Measurements from ENCODE around the gene SNX32.

SNX32 gene

DNA sequence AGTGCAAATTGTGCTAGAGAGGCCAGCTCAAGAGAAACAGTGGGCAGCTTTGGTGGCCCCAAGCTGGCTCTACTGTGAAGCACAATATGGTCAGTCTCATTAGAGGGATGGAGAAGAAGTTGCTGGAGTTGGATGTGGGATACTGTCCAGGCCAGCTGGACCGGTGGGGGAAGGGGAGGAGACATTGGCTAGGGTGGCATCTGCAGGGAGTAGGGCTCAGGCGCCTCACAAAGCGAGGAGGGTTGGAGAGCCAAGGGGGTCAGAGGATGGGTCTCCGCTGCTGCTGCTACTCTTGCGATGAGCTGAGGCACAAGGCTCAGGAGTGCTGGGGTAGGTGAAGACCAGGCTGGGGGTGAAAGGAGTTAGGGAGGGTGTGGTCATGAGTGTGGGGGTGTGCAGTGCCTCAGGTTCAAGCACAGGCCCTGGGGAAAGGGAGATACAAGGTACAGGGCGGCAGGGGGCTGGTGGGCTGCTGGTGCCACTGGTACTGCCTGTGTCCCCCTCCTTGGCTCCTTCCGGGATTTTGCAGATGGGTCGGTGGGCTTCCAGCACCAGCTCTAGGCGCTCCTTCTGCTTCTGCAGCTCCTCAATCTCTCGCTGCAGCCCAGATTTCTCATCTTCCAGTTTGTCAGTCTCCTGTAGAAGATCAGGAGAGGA lies 59.0 kb downstream of the SNX32 start:
- Histone ChIP-seq H3K4me1 (ENCODE audit: low read length) (peaks cover 19% of the 10 kb centered on the region), H3K36me3 (replicated peaks; ENCODE audit: insufficient read depth, low read length) (no peaks in the 10 kb centered on the region), H3K79me2 (ENCODE audit: low read length) (peaks cover 18% of the 10 kb centered on the region), H4K20me1 (ENCODE audit: insufficient read depth, low read length) (no peaks in the 10 kb centered on the region), H3K27me3 (replicated peaks; ENCODE audit: insufficient read depth, low read length) (no peaks in the 10 kb centered on the region; the same call in 1 of the 2 replicates), H3K4me2 (ENCODE audit: low read depth, low read length) (no peak overlapping the region), H2AFZ (ENCODE audit: low read length) (no peak overlapping the region), H3K9ac (ENCODE audit: low read length) (no peak overlapping the region), H3F3A (ENCODE audit: insufficient read depth, low read length) (peaks cover 33% of the 10 kb centered on the region), H3K9me3 (replicated peaks; ENCODE audit: insufficient read depth, low read length) (no peaks in the 10 kb centered on the region), H3K27ac (ENCODE audit: low read length) (no peak overlapping the region), H3K4me3 (ENCODE audit: low read length) (no peak overlapping the region), H3K9me2 (replicated peaks; ENCODE audit: insufficient read depth, low read length) (no peaks in the 10 kb centered on the region)
- TF ChIP-seq EZH2 (optimal IDR thresholded peaks at IDR 0.05; ENCODE audit: low read depth, low read length) = no peak
- no peak for DNase-seq

DNA sequence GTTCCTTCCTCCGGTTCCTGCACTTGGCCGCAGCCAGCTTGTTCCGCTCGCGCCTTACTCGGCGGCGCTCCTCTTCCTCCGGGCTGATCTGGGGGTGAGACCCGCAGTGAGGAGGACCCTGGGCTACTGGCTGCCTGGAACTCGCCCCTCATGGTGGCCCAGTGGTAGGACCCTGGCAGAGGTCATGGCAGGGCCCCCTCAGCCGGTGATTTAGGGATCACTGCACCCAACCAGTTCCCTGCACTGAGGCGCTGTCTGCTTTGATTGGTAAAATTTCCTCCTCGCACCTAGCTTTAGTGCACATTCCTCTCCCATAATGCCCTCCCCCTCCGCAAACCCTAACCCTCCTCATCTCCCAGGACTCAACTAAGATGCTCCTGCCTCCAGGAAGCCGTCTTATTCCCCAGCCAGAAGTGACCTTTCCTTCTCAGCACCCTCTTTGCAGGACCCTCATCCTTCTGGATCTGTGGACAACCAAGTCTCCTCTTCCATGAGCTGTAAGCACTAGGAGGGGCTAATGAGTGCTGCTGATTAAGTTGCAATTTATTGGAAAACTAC lies 60.4 kb downstream of the SNX32 start:
- DNase-seq = peak; percentile 25
- no peak for TF ChIP-seq EZH2phosphoT487 (IDR thresholded peaks at IDR 0.05; ENCODE audit: low read length)
- TF ChIP-seq, protein P1, sequence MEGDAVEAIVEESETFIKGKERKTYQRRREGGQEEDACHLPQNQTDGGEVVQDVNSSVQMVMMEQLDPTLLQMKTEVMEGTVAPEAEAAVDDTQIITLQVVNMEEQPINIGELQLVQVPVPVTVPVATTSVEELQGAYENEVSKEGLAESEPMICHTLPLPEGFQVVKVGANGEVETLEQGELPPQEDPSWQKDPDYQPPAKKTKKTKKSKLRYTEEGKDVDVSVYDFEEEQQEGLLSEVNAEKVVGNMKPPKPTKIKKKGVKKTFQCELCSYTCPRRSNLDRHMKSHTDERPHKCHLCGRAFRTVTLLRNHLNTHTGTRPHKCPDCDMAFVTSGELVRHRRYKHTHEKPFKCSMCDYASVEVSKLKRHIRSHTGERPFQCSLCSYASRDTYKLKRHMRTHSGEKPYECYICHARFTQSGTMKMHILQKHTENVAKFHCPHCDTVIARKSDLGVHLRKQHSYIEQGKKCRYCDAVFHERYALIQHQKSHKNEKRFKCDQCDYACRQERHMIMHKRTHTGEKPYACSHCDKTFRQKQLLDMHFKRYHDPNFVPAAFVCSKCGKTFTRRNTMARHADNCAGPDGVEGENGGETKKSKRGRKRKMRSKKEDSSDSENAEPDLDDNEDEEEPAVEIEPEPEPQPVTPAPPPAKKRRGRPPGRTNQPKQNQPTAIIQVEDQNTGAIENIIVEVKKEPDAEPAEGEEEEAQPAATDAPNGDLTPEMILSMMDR (IDR thresholded peaks at IDR 0.05; ENCODE audit: low read length) = no peak
- no peak for TF ChIP-seq EZH2 (optimal IDR thresholded peaks at IDR 0.05; ENCODE audit: low read depth, low read length)
- H3K9me2 ChIP-seq (replicated peaks; ENCODE audit: insufficient read depth, low read length) = no peaks in the 10 kb centered on the region
- H4K20me1 ChIP-seq (ENCODE audit: insufficient read depth, low read length) = no peaks in the 10 kb centered on the region
- H3K27ac ChIP-seq (ENCODE audit: low read length) = peak overlapping the region; percentile 48; the same call in 1 of the 2 replicates
- H3K9ac ChIP-seq (ENCODE audit: low read length) = peak overlapping the region; percentile 51; the same call in 1 of the 2 replicates
- H2AFZ ChIP-seq (ENCODE audit: low read length) = peak overlapping the region; percentile 71
- no peaks in the 10 kb centered on the region for H3K36me3 ChIP-seq (replicated peaks; ENCODE audit: insufficient read depth, low read length)
- no peaks in the 10 kb centered on the region for H3K9me3 ChIP-seq (replicated peaks; ENCODE audit: insufficient read depth, low read length)
- peak overlapping the region; percentile 43 for H3K4me3 ChIP-seq (ENCODE audit: low read length)
- H3F3A ChIP-seq (ENCODE audit: insufficient read depth, low read length) = peaks cover 22% of the 10 kb centered on the region
- H3K27me3 ChIP-seq (replicated peaks; ENCODE audit: insufficient read depth, low read length) = peaks cover 7% of the 10 kb centered on the region; the same call in 1 of the 2 replicates
- peak overlapping the region; percentile 72 for H3K4me2 ChIP-seq (ENCODE audit: low read depth, low read length)
- H3K79me2 ChIP-seq (ENCODE audit: low read length) = peaks cover 14% of the 10 kb centered on the region
- H3K4me1 ChIP-seq (ENCODE audit: low read length) = peaks cover 18% of the 10 kb centered on the region

DNA sequence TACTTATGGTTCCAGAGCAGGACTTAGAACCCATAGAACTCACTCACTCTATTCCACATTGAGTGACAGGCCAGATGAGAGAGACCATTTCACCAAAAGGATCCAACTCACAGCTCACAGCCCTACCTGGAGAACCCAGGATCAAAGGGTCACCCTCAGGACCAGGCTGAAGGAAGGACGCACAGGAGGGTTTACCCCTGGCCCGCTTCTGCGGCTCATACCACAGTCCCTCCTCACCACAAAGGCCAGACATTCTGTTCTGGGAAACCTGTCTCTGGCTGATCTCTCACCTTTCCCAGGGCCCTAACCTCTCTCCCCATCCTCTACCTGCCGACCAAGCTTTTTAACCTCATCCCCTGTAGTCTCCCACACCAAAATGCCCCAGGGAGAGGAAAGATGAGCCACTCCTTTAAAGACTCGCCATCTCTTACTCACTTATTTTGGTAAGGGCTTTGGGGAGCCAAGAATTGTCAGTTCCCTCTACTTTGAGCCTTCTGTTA lies 61.8 kb downstream of the SNX32 start:
- Histone ChIP-seq H3K4me1 (ENCODE audit: low read length) (peaks cover 16% of the 10 kb centered on the region), H3K4me3 (ENCODE audit: low read length) (no peak overlapping the region), H3K36me3 (replicated peaks; ENCODE audit: insufficient read depth, low read length) (no peaks in the 10 kb centered on the region), H4K20me1 (ENCODE audit: insufficient read depth, low read length) (no peaks in the 10 kb centered on the region), H3K27me3 (replicated peaks; ENCODE audit: insufficient read depth, low read length) (peaks cover 11% of the 10 kb centered on the region), H3K9me2 (replicated peaks; ENCODE audit: insufficient read depth, low read length) (no peaks in the 10 kb centered on the region), H2AFZ (ENCODE audit: low read length) (no peak overlapping the region), H3K9ac (ENCODE audit: low read length) (no peak overlapping the region), H3K4me2 (ENCODE audit: low read depth, low read length) (no peak overlapping the region), H3K79me2 (ENCODE audit: low read length) (peaks cover 14% of the 10 kb centered on the region), H3K27ac (ENCODE audit: low read length) (no peak overlapping the region), H3F3A (ENCODE audit: insufficient read depth, low read length) (peaks cover 12% of the 10 kb centered on the region; the same call in 1 of the 2 replicates), H3K9me3 (replicated peaks; ENCODE audit: insufficient read depth, low read length) (no peaks in the 10 kb centered on the region)
- TF ChIP-seq EZH2phosphoT487 (IDR thresholded peaks at IDR 0.05; ENCODE audit: low read length) (no peak), EZH2 (optimal IDR thresholded peaks at IDR 0.05; ENCODE audit: low read depth, low read length) (no peak)
- TF ChIP-seq, protein P1 (IDR thresholded peaks at IDR 0.05; ENCODE audit: low read length) = no peak
- no peak for DNase-seq
